GM18526 (cell line): ENCODE data around the gene TNFRSF14.

Experiments
- POLR2A ChIP-seq: IDR thresholded peaks from 3 replicates; pipeline ENCODE4 v1.6.1; 2011; ENCODE audit not compliant: insufficient read length; ENCODE audit errors: extremely low read depth

Gene TNFRSF14

DNA sequence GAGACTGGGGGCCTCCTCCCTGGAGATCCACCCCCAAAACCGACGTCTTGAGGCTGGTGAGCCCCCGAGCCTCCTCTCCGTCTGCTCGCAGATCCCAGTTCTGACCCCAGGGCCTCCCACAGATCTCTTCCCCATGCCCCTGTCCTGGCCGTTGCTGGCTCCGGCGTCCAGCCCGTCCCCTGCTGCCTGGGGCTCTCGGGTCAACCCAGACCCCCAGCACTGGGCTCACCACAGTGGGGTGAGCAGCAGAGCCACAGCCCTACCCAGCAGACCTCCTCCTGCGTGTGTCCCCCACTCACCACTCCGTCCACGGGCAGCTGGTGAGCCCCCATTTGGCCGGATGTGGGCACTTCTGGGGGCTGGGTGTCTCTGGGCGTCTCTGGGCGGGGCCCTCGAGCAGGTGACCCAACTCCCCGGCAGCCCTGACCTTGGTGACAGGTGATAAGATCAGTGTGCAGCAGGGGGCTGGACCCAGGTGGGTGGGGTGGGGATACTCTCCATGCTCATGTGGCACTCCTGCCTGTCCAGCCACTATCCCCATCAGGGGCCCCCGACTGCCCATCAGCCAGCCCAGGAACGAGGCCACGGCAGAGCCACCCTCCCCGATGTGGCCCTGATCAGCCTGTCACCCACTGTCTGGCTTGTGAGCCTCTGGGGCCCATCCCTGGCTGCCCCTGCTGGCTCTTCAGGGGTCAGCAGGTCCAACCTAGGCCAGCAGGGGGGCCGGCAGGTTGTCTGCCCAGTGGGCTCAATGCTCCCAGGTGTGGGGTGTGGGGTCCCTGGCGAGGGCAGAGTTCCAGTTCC, 709 bp downstream of the TNFRSF14 start:
- peak; percentile 64 for TF ChIP-seq POLR2A

DNA sequence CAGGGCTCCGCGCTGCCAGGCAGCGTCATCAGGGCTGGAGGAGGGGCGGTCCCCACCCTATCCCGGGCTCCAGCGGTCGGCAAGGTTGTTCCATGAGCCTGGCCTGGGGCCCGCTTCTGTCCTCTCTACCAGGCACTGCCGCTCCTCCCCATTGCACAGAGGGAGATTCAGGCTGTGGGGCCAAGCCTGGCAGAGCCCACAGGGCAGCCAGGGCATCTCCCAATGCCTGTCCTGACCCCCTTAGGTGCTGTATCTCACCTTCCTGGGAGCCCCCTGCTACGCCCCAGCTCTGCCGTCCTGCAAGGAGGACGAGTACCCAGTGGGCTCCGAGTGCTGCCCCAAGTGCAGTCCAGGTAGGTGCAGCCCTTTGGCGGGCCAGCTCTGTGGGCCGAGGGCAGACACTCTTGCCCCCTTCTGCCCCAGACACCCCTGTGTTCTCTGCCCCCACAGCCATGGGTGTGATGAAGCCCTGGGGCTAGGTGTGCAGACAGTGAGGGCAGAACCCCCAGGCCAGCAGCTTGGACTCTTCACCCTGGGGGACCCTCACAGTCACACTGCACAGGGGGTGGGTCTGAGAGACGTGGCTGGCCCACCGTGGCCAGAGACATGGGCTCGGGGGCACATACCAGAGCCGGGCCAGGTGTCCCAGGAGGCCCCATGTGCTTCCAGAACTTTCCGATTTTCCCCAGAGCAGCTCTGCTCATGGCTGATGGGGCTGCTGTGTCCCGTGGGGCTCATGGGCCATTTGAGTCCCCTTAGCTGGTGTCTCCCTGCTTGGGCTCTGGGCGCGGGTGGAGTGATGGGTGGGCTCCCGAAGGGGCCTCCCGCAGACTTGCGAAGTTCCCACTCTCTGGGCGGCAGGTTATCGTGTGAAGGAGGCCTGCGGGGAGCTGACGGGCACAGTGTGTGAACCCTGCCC, 1.6 kb downstream of the TNFRSF14 start:
- TF ChIP-seq POLR2A, result no peak

DNA sequence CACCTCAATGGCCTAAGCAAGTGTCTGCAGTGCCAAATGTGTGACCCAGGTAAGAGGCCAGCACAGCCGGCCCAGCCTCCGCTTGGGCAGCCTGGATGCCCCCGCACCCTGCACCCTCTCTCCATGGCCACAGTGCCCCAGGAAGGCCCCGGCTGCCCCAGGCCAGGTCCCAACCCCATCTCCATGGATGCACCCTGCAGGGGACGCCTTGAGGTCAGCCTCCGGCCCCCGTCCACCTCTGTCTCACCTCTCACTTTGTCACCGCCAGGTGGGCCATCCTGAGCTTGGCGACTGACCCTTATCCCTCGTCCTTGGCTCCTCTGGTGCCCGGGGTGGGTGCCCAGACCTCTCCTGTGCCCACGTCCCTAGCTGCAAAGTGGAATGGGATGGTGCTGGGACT, 2.2 kb downstream of the TNFRSF14 start:
- no peak for TF ChIP-seq POLR2A

DNA sequence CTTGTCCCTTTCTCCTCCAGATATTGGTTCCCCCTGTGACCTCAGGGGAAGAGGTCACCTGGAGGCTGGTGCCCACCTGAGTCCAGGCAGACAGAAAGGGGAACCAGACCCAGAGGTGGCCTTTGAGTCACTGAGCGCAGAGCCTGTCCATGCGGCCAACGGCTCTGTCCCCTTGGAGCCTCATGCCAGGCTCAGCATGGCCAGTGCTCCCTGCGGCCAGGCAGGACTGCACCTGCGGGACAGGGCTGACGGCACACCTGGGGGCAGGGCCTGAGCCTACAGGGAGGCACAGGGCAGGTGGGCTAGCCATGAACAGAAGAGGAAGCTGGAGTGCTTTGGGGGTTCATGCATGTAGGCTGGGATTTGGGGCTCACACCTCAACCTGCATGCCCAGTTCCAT, 2.7 kb downstream of the TNFRSF14 start:
- no peak for TF ChIP-seq POLR2A

DNA sequence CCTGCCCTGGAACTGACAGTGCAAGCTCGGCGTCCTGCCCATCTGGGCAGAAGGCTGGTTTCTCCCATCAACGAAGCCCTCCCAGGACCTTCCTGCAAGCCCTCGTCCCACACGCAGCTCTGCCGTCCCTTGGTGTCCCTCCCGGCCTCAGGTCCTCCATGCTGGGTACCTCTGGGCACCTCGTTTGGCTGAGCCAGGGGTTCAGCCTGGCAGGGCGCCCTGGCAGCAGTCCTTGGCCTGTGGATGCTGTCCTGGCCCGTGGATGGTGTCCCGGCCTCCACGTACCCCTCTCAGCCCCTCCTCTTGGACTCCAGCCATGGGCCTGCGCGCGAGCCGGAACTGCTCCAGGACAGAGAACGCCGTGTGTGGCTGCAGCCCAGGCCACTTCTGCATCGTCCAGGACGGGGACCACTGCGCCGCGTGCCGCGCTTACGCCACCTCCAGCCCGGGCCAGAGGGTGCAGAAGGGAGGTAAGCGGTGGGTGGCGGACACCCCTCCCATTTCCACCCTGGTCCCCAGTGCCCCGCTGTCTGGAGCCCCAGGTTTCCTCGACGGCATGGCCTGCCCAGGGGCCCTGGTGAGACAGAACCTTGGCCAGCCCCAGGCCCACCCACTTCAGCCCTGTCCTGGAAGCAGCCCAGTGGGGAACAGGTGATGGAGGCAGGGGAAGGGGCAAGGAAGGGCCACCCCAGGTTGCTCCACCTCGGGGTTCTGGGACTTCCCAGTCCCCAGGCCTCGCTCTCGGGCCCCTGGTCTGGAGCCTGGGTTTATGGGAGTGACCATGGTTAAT, 3.5 kb downstream of the TNFRSF14 start:
- no peak for TF ChIP-seq POLR2A

DNA sequence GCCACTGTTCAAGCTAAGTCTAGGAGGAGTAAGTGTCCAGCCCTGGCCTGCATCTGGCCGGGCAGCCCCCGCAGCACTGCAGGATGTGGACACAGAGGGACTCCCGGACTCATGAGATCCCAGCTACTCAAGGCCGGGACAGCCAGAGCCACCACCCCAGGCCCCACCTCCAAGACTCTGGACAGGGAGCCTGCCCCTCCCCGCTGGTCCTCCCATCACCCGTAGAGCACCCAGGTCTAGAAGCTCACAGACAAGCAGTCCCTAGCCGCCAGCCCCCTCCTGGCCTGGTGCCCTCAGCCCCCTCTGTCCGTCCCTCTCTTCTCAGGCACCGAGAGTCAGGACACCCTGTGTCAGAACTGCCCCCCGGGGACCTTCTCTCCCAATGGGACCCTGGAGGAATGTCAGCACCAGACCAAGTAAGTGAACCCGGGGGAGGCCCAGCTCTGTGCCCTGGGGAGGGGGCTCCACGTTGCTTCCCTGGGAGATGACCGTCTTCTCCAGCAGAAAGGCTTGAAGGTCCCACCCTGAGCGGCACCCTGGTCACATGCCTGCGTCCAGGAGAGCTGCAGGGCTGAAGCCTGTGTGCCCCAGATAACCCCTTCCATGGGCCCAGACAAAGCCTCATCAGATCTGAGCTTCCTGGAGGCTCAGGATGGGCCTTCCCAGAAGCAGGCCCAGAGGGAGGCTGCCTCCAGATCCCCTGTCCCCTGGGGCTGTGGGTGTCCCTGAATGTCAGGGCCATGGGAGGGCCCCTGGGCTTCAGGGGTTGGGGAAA, 4.3 kb downstream of the TNFRSF14 start:
- TF ChIP-seq POLR2A, result no peak

DNA sequence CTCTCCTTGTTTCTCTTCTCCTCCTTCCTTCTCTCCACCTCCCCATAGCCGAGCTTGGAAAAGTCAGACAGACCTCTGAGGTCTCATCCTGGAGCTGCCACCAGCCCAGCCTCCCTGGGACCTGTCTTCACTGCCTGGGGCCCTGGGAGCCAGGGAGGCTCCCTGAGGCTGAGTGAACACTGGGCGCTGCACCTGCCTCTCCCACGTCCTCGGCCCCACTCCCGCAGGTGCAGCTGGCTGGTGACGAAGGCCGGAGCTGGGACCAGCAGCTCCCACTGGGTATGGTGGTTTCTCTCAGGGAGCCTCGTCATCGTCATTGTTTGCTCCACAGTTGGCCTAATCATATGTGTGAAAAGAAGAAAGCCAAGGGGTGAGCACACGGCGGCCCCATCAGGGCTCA, 5.3 kb downstream of the TNFRSF14 start:
- TF ChIP-seq POLR2A, result no peak

DNA sequence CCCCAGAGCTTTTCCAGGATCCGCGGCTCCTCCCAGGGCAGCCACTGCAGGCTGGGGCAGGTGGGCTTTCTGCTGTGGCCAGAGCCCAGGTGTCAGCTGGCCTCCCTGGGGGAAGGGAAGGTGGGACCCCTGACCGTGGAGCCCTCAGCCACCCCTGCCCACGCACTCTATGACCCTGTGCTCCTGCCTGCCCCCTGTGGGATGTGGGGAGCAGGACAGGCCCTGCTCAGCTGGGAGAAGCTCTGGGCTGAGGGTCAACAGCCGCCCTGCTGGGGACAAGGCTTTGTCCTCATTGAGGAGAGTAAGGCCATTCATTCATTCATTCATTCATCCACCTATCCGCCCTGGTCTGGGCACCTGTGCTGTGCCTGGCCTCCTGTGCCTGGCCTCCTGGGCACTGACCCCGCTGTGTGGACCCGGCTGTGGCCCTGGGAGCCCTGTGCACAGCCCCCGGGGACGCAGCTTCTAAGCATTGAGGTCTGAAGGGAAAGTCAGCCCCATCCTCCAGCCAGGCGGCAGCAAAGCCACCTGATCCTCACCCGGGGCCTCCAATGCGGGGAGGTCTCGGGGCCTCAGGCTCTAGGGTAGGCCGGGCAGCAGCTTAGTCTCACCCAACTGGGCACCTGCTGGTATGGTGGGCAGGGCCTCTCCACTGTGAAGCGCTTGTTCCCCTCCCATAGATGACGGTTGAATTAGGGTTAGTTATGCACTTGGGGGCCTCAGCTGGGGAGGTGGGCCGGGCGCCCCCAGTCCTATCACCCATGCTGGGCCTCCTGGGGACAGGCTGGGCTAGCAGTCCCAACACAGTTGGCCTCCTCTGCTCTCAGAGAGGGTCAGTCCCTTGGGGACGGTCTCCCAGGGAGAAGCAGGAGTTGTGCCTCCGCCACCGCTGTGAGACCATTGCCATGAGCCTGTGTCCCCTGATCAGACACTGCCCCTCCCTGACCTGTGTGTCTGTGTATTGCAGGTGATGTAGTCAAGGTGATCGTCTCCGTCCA, 6.0 kb downstream of the TNFRSF14 start:
- no peak for TF ChIP-seq POLR2A

DNA sequence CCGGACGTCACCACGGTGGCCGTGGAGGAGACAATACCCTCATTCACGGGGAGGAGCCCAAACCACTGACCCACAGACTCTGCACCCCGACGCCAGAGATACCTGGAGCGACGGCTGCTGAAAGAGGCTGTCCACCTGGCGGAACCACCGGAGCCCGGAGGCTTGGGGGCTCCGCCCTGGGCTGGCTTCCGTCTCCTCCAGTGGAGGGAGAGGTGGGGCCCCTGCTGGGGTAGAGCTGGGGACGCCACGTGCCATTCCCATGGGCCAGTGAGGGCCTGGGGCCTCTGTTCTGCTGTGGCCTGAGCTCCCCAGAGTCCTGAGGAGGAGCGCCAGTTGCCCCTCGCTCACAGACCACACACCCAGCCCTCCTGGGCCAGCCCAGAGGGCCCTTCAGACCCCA, 7.0 kb downstream of the TNFRSF14 start:
- TF ChIP-seq POLR2A, result no peak

DNA sequence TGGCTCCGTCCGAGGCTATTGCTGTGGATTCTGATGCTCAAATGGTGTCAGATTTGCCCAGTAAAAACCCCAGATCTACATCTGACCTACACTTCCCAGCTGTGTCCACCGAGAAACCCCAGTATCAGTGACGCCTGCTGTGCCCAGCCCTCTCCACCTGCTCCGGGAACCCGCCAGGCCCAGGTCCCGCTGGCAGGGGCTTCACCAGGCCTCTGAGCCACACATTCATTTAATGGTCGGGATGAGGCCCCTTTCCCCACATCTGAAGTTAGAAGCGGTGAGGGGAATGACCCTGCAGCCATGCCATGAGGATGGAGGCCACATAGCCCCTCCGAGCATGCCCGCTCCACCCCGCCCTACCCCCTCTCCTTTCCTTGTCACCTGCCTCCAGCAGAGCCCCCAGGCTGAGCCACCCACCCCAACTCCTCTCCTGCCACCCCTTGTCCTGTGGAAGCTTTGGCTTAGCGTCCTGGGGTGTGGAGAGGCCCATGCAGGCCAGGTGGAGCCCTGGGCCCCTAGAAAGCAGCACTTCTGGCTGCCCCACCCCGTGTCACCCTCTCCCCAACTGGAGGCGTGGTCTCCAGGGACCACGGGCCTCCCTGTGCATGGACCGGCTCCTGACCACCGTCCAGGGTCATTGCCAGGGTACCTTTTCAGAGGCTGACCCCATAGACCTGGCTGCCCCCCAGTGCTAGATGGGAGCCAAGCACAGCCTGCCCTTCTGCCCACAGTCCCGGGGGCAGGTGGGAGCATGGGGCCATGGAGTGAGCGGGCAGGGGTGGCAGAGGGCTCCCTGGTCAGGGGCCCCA, 8.0 kb downstream of the TNFRSF14 start:
- no peak for TF ChIP-seq POLR2A

DNA sequence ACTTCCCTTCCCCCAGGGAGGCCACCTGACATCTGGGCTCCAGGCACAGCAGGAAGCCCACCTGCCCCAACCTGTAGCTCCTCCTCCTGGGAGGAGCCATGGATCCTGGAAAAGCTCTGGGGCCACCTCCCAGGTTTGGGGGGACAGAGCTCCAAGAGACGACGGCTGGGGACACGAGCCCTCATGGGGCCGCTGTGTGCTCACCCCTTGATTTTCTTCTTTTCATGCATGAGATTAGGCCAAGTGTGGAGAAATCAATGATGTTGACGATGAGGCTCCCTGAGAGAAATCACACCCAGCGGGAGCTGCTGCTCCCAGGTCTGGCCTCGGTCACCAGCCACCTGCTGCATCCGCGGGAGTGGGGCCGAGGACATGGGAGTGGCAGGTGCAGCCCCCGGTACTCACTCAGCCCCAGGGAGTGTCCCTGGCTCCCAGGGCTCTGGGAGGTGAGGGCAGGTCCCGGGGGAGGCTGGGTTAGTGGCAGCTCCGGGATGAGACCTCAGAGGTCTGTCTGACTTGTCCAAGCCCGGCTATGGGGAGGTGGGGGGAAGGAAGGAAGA, 8.7 kb downstream of the TNFRSF14 start:
- TF ChIP-seq POLR2A, result peak; percentile 3
